Esophagus muscularis mucosa (tissue), 3 donors: Measurements from ENCODE around the gene EFHC1.

Experiments used
- CTCF ChIP-seq, 3 experiments: fragments of 200-600 bp in 2 of 3; fragments of 450-650 bp in 1 of 3; sonication (generic) in 2 of 3; IDR thresholded peaks; one replicate each; pipeline ENCODE4 v1.5.1; 2017 to 2019; ENCODE audit warnings: antibody characterized with exemption in 3 of 3, mild to moderate bottlenecking in 2 of 3, moderate library complexity in 1 of 3
- POLR2A ChIP-seq: fragments of 450-650 bp; IDR thresholded peaks from one replicate; pipeline ENCODE4 v1.6.1; 2017; ENCODE audit warnings: antibody characterized with exemption, moderate library complexity, mild to moderate bottlenecking, low read depth
- POLR2AphosphoS5 ChIP-seq, 2 donors: sonication (generic); formaldehyde crosslinking; IDR thresholded peaks; one replicate each; pipeline ENCODE4 v1.6.1; 2017; ENCODE audit warnings: antibody characterized with exemption in 2 of 2

GRCh38 chr6:52389626-52390360 lies 30.3 kb upstream of the EFHC1 start:
- peak in 1 of 3 experiments; percentile 10 for TF ChIP-seq CTCF (IDR thresholded peaks at IDR 0.05)
- no peak for TF ChIP-seq POLR2AphosphoS5 (IDR thresholded peaks at IDR 0.05)
- no peak for TF ChIP-seq POLR2A
